GM19238 (cell line): ENCODE results near the gene GNPTAB.
"Not testable (repeated sequence)": the region's sequence is repeated elsewhere in the genome, so short reads cannot be mapped to it uniquely, and the experiment has no call there.

Experiments
- DNase-seq: peaks from one replicate; pipeline ENCODE4 v3.0.0; 2011; ENCODE audit warnings: low spot score; ENCODE audit not compliant: insufficient read length

The GNPTAB gene

GRCh38 chr12:101830367-101831325 lies at the start of gene GNPTAB:
Gene GNPTAB (minus strand): TSS chr12:101830959. CDS start chr12:101830675, 284 bp downstream.
- peak; percentile 90 for DNase-seq

DNA sequence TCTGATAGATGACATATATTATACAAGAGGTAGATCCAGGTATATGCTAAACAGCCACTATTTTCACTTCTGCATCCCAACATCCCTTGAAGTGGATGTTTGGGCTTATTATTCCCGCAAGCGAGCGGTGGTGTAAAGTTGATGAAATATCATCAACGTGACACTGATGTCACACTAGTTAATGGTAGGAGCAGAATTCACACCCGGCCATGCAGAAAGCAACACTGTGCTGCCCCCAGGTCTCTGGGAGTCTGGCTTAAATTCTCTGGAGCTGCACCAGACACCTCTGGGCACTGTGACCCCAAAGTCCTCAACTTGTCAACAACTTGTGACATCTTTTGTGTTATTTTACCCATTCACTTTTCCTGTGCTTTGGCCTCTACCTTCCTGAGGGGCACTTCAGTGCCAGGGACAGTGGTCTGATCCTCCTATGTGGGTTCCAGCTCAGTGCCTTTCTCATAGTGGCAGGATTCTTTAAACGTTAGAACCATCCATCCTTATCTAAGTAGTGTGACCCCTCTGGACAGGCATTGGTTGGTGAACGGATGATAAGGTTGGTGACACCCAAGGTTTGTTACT lies 47.6 kb upstream of the GNPTAB start:
- no peak for DNase-seq

DNA sequence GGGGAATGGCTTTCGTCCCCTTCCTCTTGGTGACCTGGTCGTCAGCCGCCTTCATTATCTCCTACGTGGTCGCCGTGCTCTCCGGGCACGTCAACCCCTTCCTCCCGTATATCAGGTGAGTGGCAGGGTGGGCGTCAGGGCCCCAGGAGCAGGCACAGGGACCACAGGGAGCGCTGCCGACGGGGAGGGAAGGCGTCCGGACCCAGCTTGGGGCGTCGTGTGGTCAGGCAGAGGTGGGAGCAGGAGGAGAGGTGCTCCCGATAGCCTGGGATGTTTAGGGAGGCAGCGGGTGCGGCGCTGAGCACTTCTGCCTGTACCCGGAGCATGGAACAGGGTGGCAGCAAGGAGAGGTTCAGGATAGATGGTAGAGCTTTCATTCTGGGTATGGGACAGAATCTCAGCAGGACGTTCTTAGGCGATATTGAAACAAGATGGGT lies 47.1 kb upstream of the GNPTAB start:
- DNase-seq, result no peak

GRCh38 chr12:101876861-101877805 lies 46.4 kb upstream of the GNPTAB start, which contains the start of gene DRAM1:
Gene DRAM1 (plus strand): TSS chr12:101877580. CDS start chr12:101877790, 210 bp downstream.
- peak; percentile 64 for DNase-seq

GRCh38 chr12:101876322-101876860 lies 45.6 kb upstream of the GNPTAB start:
- no peak for DNase-seq

DNA sequence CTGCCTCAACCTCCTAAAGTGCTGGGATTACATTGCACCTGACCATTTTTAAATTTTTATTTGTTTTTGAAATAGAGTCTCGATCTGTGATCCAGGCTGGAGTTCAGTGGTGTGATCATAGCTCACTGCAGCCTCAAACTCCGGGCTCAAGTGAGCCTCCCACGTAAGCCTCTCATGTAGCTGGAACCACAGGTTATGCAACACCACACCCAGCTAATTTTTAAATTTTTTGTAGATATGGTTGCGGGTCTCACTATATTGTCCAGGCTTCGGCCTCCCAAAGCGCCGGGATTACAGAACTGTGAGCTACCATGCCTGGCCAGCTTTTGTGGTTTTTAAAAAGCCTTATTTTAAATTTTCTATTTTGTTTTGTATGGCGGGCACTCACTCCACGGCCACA lies 44.4 kb upstream of the GNPTAB start:
- no peak for DNase-seq

DNA sequence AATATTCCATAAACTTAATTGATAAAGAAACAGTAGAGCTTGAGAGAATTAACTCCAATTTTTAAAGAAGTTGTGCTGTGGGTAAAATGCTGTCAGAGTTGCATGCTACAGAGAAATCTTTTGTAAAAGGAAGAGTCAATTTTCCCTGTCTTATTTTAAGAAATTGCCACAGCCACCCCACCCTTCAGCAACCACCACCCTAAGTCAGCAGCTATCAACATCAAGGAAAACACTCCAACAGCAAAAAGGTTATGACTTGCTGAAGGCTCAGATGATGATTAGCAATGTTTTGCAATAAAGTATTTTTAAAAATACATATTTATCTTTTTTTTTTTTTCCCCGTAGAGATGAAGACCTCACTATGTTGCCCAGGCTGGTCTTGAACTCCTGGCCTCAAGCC lies 40.2 kb upstream of the GNPTAB start:
- DNase-seq, result no peak

GRCh38 chr12:101867619-101868018 lies 36.9 kb upstream of the GNPTAB start:
- DNase-seq, result not testable (repeated sequence)

DNA sequence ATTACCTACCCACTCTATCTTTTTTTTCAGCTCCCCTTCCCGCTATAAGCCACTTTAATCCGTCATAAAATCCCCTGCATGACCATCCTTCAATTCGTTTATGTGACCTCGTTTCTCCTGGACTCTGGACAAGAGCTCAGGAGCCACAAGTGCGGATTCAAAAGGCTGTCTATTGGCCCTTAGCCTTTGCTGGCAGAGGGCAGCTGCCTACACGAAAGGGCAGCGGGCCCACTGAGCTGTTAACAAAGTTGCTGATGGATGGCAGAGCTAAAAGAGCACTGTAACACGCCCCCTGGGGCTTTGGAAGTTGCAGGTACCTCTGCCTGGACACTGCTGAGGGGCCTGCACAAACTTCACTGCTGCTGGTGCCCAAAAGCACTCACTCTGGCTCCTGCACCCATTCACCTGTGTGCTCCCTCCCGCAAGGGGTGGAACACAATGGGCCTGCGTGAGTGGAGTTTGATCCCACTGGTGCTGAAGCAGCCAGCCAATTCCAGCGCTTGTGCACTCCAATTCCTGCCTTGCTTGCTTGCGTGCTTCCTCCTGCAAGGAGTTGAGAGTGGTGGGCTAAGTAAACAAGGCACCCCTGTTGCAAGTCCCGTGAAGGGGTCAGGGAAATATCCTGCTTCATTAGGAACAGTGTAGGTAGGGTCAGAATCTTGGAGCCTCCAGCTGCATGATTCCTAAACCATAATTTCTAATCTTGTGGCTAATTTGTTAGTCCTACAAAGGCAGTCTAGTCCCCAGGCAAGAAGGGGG lies 36.0 kb upstream of the GNPTAB start:
- no peak for DNase-seq

- no peak for DNase-seq
Measured at GRCh38 chr12:101863981-101864380, 33.2 kb upstream of the GNPTAB start.

DNA sequence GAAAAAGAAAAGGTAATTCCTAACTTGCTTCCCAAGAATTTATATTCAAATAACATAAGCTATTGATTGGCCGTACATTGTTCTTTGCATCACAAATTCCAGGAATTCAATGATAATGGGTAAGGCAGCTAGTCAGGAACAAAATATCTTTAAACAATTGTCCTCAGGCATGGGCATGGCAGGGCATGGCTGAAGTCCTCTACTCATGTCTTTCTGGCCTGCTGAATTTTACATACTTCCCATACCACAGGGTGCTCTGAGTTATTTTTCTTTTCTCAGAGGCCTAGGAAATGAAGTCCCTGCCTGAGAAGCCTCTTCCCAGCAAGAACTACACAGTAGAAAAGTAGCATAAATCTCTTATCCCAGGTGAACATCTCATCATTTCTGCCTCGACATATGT lies 31.5 kb upstream of the GNPTAB start:
- DNase-seq, result no peak

GRCh38 chr12:101861688-101862087 lies 30.9 kb upstream of the GNPTAB start:
- not testable (repeated sequence) for DNase-seq

DNA sequence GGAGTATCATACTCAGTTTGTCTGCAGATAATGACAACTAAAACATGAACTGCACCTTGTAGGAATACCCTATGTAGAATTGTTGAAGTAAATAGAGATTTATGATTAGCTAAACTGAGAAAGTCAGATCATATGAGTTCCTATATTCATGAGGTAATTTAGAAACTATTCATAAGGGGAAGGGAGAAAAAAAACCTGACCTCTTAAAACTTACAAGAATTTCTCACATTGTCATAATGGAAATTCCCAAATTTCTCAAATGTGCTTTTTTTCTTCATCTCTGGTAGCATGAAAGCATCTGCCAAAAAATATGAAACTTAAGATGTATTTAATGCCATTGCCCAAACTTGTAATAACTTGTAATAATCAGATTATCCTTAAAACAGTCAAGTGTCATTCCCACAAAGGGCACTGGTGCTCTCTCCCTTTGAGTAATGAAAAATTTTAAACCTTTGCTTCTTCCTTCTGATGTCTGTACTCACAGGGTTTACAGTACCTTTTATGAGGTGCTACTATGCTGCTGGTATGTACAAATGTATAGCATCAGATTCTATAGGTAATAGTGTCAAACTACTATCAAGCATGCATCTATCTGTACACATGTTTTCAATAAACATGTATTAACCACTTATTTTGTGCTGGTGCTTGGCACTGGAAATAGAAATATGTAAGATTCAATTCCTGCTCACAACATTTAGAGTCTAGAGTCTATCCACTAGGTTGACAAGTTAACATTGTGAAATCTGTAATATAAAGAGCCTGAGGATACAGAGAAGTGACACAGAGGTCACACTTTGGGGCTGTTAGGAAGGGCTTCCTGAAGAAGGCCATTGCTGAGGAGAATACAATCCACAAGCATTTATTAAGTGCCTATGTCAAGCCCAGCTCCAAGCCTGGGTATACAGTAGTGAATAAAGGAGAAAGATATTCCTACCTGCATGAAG lies 29.2 kb upstream of the GNPTAB start:
- DNase-seq, result no peak

- no peak for DNase-seq
Measured at GRCh38 chr12:101858361-101858760, 27.6 kb upstream of the GNPTAB start.

GRCh38 chr12:101857043-101857558 lies 26.3 kb upstream of the GNPTAB start:
- no peak for DNase-seq

GRCh38 chr12:101856614-101857013 lies 25.9 kb upstream of the GNPTAB start:
- DNase-seq, result not testable (repeated sequence)

- no peak for DNase-seq
Measured at GRCh38 chr12:101855976-101856375, 25.2 kb upstream of the GNPTAB start.

DNA sequence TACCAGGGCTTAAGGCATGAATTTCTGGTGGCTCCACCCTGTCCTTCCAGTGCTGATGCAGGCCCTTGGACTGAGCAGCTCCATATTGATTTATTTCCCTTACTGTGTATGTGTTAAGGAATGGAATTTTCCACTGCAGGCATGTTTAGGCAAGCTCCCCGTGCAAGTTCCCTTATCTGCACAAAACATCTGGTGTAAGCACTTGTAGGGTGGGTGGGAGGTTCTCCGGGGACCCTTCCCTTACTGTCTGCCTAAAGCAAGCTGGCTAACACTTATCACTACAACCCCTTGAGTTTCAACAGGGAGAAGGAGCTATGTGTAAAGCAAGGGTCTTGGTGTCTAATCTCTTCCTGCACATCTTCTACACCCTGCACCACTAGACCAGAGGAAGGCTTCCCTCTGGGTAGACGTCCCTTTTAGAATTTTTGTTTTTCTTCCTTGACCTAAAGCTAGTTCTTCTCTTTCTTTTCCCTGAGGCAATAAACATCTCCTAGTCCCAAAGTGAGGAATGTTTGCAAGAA lies 24.7 kb upstream of the GNPTAB start:
- DNase-seq, result no peak

DNA sequence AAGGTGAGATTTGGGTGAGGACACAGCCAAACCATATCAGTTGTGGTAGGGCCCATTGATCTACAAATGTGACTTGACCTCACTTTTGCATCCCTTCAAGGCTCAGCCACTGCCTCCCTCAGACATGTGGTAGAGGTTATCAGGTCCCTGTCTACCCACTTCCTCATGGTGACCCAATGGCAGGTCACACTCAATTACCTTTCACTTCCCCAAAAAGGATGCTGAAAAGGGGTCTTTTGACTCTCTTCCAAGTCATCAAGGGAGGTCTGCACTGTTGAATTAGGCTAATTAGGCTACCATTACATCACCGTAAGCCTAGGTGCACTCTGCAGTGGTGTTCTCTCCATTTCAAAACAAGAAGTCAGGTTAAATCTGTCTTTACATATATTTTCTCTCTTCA lies 24.0 kb upstream of the GNPTAB start:
- DNase-seq, result no peak
